CD4-positive, alpha-beta T cell treated with Interleukin-6 for 4 hours (primary cell): ENCODE measurements around the gene INCENP.
A peak's percentile ranks its signal among the peaks of the same experiment; 100 is the strongest.
"Not testable (repeated sequence)": the region's sequence is repeated elsewhere in the genome, so short reads cannot be mapped to it uniquely, and the experiment has no call there.

Experiments
- DNase-seq: peaks from one replicate; pipeline ENCODE4 v3.0.0-alpha.2; 2020; ENCODE audit warnings: mixed read lengths

Gene INCENP

DNA sequence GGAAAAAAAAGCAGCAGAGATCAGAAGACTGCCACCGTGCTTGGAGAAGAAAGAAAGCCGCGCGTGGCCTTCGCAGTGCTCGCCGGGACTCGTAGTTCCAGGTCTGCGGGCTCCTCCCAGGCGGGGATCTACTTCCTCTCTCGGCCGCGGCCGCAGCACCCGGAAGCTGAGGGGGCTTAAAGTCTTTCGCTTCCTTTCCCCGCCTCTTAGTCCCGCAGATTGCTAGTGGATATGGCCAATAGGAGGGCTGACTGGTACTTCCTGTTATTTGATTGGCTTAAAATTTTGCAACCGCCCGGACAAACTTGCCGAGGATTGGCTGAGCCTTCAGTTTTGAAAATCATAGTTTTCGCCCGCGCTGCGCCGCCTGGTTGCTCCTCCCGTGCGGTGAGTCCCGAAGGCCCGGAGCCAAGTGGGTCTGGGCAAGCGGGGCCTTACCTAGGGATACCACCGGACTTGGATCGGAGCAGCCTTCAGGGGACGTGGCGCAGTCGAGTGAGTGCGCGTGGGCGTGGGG lies at the start of gene INCENP:
TSS of gene INCENP (plus strand) at position 343 of the 517 bp plus-strand sequence. CDS start 4,151 bp downstream, outside the sequence.
- DNase-seq: peak; percentile 96

DNA sequence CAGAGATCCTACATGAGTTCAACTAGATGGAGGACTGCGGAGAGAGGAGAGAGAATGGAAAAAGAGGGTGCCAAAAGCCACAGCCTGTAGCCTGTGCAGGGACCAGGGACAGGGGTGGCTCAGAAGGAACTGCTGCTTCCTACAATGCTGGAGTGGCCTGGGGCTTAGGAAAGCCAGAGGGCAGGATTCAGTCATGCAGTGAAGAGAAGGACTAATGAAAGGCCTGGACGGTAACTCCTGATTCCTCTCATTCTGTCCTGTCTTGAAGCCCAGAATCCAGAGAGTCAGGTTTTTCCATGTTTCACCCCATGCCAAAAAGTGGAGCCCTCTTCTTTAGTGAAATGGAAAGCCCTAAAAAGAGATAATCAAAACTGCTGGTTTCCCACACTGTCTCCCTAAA lies 48.4 kb upstream of the INCENP start:
- DNase-seq: no peak

GRCh38 chr11:62077132-62077531 lies 46.7 kb upstream of the INCENP start:
- no peak for DNase-seq

DNA sequence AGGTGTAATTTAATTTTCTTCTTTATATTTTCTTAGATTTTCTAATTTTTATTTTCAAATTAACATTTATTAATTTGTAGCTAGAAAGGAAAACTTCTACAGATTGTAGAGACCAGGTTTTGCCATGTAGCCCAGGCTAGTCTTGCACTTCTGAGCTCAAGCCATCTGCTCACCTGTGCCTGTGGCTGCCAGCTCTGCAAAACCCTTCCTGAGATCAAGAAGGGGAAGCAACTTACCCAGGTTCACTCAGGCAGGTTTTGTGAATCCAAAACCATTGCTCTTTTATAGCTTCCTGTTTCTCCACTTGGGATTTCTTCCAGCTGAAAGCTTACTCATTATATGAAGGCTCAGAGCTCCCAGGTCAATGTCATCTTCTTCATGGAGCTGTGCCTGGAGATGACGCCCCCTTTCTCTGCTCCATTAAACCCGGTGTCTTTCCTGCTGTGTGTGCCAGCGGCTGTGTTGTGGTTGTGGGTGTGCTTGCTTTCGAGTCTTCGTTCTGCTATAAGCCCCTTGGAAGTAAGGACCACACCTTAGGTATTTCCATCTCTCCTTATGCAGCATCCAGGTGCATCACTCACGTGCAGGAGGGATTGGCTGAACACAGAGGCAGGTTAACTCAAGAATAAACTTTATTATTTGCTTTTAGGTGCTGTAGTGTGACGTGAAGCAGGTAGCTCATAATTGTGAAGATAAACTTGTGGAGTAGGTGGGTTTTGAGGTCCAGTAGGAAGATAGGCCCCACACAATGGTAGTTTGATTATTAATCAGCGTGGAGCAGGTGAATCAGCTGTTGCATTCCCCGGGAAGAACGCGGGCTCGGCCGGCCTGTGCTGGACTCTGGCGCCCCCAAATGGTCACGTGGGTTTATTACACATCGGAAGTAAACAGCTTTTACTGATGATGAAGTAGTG lies 42.2 kb upstream of the INCENP start:
- peak; percentile 86 for DNase-seq

- no peak for DNase-seq
These were observed 41.5 kb upstream of the INCENP start for GRCh38 chr11:62082292-62082657.

DNA sequence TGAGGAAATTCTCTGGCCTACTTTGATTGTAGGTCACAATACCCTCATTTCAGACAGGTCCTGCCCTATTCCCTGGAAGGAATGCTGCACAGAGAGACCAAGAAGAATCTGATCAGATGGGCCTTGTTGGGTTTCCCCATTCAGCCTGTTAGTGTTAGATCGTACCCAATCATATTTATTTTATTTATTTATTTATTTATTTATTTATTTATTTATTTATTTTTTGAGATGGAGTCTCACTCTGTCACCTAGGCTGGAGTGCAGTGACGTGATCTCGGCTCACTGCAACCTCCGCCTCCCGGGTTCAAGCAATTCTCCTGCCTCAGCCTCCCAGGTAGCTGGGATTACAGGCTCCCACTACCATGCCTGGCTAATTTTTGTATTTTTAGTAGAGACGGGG lies 39.0 kb upstream of the INCENP start:
- DNase-seq: not testable (repeated sequence)

- no peak for DNase-seq
These were observed 36.1 kb upstream of the INCENP start for GRCh38 chr11:62087694-62088093.

DNA sequence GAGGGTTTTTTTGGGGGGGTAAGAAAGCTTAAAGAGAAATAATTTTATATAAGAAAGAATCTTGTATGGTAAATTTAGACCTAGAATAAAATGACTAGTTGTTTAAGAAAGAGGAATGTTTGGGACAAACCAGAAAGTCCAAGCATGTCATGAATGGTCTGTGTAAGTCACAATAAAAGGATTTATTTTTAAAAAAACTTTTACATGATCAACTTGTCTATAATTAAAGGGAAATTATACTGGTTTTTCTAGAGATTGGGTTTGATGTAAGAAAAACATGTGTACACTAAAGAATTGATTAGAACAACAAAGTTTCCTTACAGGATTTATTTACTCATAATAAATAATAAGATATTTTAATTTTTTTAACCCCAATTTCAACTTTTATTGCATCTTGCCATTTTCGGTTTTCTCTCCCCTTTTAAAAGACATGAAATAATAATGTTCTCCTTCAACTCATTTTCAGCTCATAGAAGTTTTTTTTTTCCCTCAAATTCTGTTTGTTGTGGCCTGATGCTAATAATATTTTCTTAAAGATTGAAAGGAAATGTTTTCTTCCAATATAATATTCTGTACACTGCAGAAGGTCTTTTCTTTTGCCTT lies 35.4 kb upstream of the INCENP start:
- DNase-seq: no peak

DNA sequence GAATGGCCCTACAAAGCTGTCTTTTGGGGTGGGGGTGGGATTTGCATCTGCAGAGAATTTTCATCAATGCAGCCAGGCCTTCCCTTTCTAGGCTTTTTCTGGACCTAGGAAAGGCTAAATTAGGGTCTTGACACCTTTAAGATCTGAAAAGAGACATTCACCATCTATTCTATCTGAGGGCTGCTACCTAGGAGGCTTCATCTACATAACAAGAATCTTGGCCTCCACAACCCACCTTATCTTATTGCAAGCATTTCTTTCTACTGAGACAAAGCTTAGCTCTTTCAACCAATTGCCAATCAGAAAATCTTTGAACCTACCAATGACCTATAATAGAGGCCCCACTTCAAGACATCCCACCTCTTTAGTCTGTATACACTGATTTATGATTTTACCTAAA lies 20.7 kb upstream of the INCENP start:
- no peak for DNase-seq

DNA sequence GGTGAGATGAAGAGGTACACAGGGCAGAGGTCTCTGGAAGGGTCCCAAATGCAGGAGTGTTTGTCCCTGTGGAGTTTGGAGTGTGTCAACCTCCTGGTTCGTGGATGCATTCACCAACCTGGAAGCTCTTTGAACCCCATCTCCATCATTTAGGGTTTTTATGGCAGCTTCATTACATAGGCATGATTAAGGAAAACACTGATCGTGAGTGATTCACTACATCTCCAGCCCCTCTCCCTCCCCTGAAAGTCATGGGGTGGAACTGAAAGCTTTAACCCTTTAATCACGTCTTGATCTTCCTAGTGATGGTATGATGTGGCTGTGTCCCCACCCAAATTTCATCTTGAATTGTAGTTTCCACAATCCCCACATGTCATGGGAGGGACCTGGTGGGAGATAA lies 19.8 kb upstream of the INCENP start:
- DNase-seq: no peak

- DNase-seq: no peak
These were observed 18.8 kb upstream of the INCENP start for GRCh38 chr11:62104816-62105653.

GRCh38 chr11:62105667-62106191 lies 18.1 kb upstream of the INCENP start:
- DNase-seq: no peak

DNA sequence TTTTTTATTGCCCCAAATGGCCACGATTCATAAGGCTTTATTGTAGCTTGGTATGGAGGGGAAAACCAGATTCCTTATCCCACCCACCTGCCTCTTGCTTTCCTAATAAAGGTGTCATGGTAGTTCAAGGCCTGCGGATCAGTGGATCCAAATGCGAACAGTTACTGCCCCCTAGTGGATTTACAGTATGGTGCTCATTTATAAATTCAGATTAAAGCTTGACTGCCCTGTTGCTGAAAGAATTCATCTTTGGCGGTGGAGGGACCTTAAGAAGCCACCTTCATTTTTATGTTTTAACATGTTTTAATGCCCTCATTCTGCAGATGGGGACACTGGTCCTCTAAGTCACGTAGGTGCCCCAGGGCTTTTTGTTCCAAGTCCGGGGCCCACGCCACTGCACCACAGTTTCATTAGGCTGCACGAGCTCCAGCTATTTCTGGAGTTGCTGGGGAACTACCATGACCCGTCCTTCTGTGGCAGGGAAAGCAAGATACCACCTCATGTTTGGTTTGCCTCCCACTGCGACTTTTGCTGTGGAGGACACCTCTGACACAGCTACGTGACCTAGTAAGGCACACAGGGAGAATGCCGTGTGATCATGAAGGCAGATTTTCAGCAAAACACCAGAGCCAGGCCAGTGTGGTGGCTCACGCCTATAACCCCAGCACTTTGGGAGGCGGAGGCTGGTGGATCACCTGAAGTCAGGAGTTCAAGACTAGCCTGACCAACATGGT lies 15.6 kb upstream of the INCENP start:
- DNase-seq: peak; percentile 52

DNA sequence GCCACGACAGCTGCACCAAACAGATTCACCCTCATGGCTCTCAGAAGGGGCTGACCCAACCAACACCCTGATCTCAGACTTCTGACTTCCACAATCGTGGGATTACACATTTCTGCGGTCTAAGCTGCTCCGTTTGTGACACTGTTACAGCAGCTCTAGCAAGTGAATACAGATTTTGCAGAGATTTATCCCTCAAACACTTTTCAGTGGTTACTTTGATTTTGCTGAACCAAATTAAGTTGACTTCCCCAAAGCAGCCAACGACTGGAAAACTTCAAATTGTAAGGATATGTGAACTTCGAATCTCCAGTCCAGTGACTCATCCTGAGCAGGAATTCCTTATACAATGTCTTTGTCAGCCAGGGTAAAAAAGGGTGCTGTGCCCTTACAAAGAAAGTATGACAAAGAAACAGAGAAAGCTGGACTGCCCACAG lies 14.8 kb upstream of the INCENP start:
- no peak for DNase-seq

DNA sequence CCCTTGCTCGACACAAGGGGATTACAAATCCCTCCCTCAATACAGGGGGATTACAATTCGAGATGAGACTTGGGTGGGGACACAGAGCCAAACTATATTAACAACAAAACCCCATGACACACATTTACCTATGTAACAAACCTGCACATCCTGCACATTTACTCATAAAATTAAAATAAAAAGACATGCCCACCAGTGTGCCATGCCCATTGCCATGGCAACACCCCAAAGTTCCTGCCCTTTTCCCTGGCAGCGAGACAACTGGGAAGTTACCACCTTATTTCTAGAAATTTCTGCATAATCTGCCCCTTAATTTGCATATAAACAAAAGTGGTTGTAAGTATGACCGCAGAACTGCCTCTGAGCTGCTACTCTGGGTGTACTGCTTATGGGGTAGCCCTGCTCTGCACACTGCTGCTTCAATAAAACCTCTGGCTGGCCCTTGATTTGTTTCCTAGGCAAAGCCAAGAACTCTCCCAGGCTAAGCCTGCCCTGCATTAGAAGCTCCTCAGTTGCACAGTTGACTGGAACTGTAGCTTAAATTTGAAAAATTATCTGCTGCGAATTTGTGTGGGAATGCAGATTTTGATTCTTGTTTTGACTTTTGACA lies 8.6 kb upstream of the INCENP start:
- no peak for DNase-seq

DNA sequence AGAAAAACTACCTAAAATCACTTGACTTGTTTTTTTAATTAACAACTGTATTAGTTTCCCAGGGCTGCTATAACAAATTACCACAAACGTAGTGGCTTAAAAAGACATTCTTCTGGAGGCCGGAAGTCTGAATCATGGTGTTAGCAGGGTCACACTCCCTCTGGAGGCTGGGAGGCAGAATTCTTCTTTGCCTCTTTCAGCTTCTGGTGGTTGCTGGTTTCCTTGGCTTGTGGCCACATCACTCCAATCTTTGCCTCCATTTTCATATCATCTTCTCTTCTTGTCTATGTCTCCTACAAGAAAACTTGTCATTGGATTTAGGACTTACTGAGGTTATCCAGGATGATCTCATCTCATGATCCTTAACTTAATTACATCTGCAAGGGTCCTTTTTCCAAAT lies 7.4 kb upstream of the INCENP start:
- DNase-seq: no peak

DNA sequence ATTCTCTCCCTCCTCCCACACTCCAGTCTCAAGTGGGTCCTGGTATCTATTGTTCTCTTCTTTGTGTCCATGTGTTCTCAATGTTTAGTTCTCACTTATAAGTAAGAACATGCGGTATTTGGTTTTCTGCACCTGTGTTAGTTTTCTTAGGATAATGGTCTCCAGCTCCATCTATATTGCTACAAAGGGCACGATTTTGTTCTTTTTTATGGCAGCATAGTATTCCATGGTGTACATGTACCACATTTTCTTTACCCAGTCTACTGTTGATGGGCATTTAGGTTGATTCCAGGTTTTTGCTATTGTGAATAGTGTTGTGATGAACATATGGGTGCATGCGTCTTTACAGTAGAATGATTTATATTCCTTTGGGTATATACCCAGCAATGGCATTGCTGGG lies 4.2 kb upstream of the INCENP start:
- no peak for DNase-seq

GRCh38 chr11:62120001-62120400 lies 3.8 kb upstream of the INCENP start:
- DNase-seq: no peak

- DNase-seq: no peak
These were observed 3.4 kb upstream of the INCENP start for GRCh38 chr11:62120431-62120830.

DNA sequence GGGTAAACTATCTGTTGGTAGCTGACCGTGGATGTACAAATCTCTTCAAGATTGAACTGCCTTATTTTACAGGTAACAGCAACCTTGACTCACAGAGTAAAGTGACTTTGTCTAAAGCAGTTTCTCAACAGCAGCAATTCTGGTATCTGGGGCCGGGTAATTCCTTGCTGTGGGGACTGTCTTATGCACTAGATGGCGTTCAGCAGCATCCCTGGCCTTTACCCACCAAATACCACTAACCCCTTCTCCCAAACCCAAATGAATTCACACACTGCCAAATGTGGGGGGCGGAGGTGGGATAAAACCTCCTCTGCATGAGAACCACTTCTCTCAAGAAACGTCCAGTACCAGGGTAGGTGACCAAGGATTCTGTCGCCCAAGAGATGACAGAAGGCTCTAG lies 1.7 kb upstream of the INCENP start:
- no peak for DNase-seq

GRCh38 chr11:62124186-62125113 lies 639 bp downstream of the INCENP start:
- DNase-seq: peak; percentile 14
